Measurements from ENCODE around the gene FSHB. TPM values are rescaled to one million over a fixed set of nuclear protein-coding genes. Genes with fewer than 3 reads are reported as not detected.
"Not testable (repeated sequence)": the region's sequence is repeated elsewhere in the genome, so short reads cannot be mapped to it uniquely, and the experiment has no call there.

FSHB gene
- total and polyA plus RNA-seq, 8 donors, result not detected

GRCh38 chr11:30255637-30256036, 24.8 kb downstream of the FSHB start:
- H3K9me3 ChIP-seq, result no peaks in the 10 kb centered on the region
- intact Hi-C loops (cut with DNase I; ENCODE audit: low total_unique reads), result no loop called here
- no peak for TF ChIP-seq POLR2A (IDR thresholded peaks at IDR 0.05)
- TF ChIP-seq POLR2AphosphoS5 (IDR thresholded peaks at IDR 0.05), result no peak
- TF ChIP-seq EP300 (IDR thresholded peaks at IDR 0.05), result no peak
- no peaks in the 10 kb centered on the region for H3K36me3 ChIP-seq
- no peak for DNase-seq
- no peak overlapping the region for H3K27ac ChIP-seq
- no peaks in the 10 kb centered on the region for H3K27me3 ChIP-seq
- 82 to 86% (median 83%) methylated on average over 5 of the region's 5 CpGs for WGBS, 5 donors
- no peaks in the 10 kb centered on the region for H3K4me1 ChIP-seq
- no peak overlapping the region for H3K4me3 ChIP-seq

GRCh38 chr11:30257058-30257457, 26.2 kb downstream of the FSHB start:
- Histone ChIP-seq H3K27ac (no peak overlapping the region), H3K9me3 (no peaks in the 10 kb centered on the region), H3K36me3 (no peaks in the 10 kb centered on the region), H3K4me3 (no peak overlapping the region), H3K4me1 (no peaks in the 10 kb centered on the region), H3K27me3 (no peaks in the 10 kb centered on the region)
- no peak for DNase-seq
- intact Hi-C loops (cut with DNase I; ENCODE audit: low total_unique reads), result no loop called here
- TF ChIP-seq, protein P1, sequence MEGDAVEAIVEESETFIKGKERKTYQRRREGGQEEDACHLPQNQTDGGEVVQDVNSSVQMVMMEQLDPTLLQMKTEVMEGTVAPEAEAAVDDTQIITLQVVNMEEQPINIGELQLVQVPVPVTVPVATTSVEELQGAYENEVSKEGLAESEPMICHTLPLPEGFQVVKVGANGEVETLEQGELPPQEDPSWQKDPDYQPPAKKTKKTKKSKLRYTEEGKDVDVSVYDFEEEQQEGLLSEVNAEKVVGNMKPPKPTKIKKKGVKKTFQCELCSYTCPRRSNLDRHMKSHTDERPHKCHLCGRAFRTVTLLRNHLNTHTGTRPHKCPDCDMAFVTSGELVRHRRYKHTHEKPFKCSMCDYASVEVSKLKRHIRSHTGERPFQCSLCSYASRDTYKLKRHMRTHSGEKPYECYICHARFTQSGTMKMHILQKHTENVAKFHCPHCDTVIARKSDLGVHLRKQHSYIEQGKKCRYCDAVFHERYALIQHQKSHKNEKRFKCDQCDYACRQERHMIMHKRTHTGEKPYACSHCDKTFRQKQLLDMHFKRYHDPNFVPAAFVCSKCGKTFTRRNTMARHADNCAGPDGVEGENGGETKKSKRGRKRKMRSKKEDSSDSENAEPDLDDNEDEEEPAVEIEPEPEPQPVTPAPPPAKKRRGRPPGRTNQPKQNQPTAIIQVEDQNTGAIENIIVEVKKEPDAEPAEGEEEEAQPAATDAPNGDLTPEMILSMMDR (IDR thresholded peaks at IDR 0.05), result no peak
- no peak for TF ChIP-seq POLR2A (IDR thresholded peaks at IDR 0.05)
- TF ChIP-seq EP300 (IDR thresholded peaks at IDR 0.05), result no peak
- no peak for TF ChIP-seq POLR2AphosphoS5 (IDR thresholded peaks at IDR 0.05)
- WGBS, 5 donors, result 57 to 74% (median 69%) methylated on average over 3 of the region's 3 CpGs

DNA sequence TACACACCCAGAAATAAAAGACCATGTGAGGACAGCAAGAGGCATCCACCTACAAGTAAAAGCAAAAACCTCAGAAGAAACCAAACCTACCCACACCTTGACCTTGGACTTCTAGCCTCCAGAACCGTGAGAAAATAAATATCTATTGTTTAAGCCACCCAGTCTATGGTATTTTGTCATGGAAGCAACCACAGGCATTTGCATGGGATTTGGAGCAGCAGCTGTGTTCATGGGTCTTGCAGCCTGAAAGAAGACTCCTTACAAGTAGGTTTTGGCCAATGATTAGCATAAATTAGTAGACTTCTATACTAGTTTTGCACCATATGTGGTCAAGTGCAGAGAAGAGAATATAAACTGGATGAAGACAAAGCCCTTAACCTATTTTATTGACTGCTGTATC, 27.9 kb downstream of the FSHB start:
- Histone ChIP-seq H3K27ac (no peak overlapping the region), H3K9me3 (no peaks in the 10 kb centered on the region), H3K4me3 (no peak overlapping the region), H3K27me3 (no peaks in the 10 kb centered on the region), H3K4me1 (no peaks in the 10 kb centered on the region), H3K36me3 (no peaks in the 10 kb centered on the region)
- no peak for DNase-seq
- 9 to 36% (median 18%) methylated on average over 1 of the region's 1 CpG for WGBS, 5 donors
- intact Hi-C loops (cut with DNase I; ENCODE audit: low total_unique reads), result no loop called here
- TF ChIP-seq EP300 (IDR thresholded peaks at IDR 0.05), result no peak

- TF ChIP-seq POLR2AphosphoS5 (IDR thresholded peaks at IDR 0.05), result no peak
- TF ChIP-seq, protein P1 (IDR thresholded peaks at IDR 0.05), result no peak
- TF ChIP-seq POLR2A (IDR thresholded peaks at IDR 0.05), result no peak
- TF ChIP-seq EP300 (IDR thresholded peaks at IDR 0.05), result no peak
- WGBS, 5 donors, result 75 to 86% (median 84%) methylated on average over 1 of the region's 1 CpG
Observed at GRCh38 chr11:30260813-30261212, 30.0 kb downstream of the FSHB start.

GRCh38 chr11:30261821-30262220, 31.0 kb downstream of the FSHB start:
- H3K27me3 ChIP-seq, result no peaks in the 10 kb centered on the region
- intact Hi-C loops (cut with DNase I; ENCODE audit: low total_unique reads), result no loop called here
- no peak for DNase-seq
- no peaks in the 10 kb centered on the region for H3K36me3 ChIP-seq
- H3K9me3 ChIP-seq, result no peaks in the 10 kb centered on the region
- WGBS, 5 donors, result 38 to 66% (median 57%) methylated on average over 1 of the region's 1 CpG
- TF ChIP-seq POLR2AphosphoS5 (IDR thresholded peaks at IDR 0.05), result no peak
- TF ChIP-seq EP300 (IDR thresholded peaks at IDR 0.05), result no peak
- TF ChIP-seq, protein P1 (IDR thresholded peaks at IDR 0.05), result no peak
- no peak for TF ChIP-seq POLR2A (IDR thresholded peaks at IDR 0.05)
- H3K4me3 ChIP-seq, result no peak overlapping the region
- H3K4me1 ChIP-seq, result no peaks in the 10 kb centered on the region
- no peak overlapping the region for H3K27ac ChIP-seq

More at GRCh38 chr11:30260813-30261212, 30.0 kb downstream of the FSHB start:
- DNase-seq, result no peak
- Histone ChIP-seq H3K36me3 (no peaks in the 10 kb centered on the region), H3K27me3 (no peaks in the 10 kb centered on the region), H3K4me1 (no peaks in the 10 kb centered on the region), H3K4me3 (no peak overlapping the region), H3K9me3 (no peaks in the 10 kb centered on the region), H3K27ac (no peak overlapping the region)
- intact Hi-C loops (cut with DNase I; ENCODE audit: low total_unique reads), result no loop called here

DNA sequence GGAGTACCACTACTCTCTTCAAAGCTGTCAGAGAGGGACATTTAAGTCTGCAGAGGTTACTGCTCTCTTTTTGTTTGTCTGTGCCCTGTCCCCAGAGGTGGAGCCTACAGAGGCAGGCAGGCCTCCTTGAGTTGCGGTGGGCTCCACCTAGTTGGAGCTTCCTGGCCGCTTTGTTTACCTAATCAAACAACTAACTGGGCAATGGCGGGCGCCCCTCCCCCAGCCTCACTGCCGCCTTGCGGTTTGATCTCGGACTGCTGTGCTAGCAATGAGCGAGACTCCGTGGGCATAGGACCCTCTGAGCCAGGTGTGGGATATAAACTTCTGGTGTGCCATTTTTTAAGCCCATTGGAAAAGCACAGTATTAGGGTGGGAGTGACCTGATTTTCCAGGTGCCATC, 37.8 kb downstream of the FSHB start:
- H3K27ac ChIP-seq; H3K36me3 ChIP-seq; H3K4me3 ChIP-seq; H3K27me3 ChIP-seq; DNase-seq; H3K9me3 ChIP-seq; intact Hi-C loops (cut with DNase I; ENCODE audit: low total_unique reads); H3K4me1 ChIP-seq: not testable (repeated sequence)
- WGBS, 5 donors, result 87 to 95% (median 91%) methylated on average over 7 to 9 of the region's 9 CpGs
